Uterus (tissue), 2 donors: ENCODE results near the gene SEC23A.

Experiments used
- POLR2A ChIP-seq, 2 donors: fragments of 450-650 bp; IDR thresholded peaks; one replicate each; pipeline ENCODE4 v1.6.1; 2016; ENCODE audit warnings: antibody characterized with exemption in 2 of 2, mild to moderate bottlenecking in 1 of 2, moderate library complexity in 1 of 2
- TF ChIP-seq, protein P1 (sequence below), 4 experiments: fragments of 200-600 bp in 2 of 4; fragments of 450-650 bp in 2 of 4; sonication (generic) in 2 of 4; IDR thresholded peaks; one replicate each; pipeline ENCODE4 v1.5.1; 2016 to 2019; ENCODE audit warnings: antibody characterized with exemption in 4 of 4, mild to moderate bottlenecking in 2 of 4, moderate library complexity in 1 of 4

GRCh38 chr14:39006721-39007410, 96.2 kb downstream of the SEC23A start:
- TF ChIP-seq, protein P1, sequence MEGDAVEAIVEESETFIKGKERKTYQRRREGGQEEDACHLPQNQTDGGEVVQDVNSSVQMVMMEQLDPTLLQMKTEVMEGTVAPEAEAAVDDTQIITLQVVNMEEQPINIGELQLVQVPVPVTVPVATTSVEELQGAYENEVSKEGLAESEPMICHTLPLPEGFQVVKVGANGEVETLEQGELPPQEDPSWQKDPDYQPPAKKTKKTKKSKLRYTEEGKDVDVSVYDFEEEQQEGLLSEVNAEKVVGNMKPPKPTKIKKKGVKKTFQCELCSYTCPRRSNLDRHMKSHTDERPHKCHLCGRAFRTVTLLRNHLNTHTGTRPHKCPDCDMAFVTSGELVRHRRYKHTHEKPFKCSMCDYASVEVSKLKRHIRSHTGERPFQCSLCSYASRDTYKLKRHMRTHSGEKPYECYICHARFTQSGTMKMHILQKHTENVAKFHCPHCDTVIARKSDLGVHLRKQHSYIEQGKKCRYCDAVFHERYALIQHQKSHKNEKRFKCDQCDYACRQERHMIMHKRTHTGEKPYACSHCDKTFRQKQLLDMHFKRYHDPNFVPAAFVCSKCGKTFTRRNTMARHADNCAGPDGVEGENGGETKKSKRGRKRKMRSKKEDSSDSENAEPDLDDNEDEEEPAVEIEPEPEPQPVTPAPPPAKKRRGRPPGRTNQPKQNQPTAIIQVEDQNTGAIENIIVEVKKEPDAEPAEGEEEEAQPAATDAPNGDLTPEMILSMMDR (IDR thresholded peaks at IDR 0.05), result no peak
- TF ChIP-seq POLR2A (IDR thresholded peaks at IDR 0.05), result no peak
